ENCODE measurements around the gene WDFY4. TPM values are rescaled to one million over a fixed set of nuclear protein-coding genes. Genes with fewer than 3 reads are reported as not detected.

Gene WDFY4
- total and polyA plus RNA-seq, 2 of the 13 experiments (the other 11 are each of a cell fraction or from before 2014, with no cell fraction given), result not detected

- Histone ChIP-seq H3K4me2 (ENCODE audit: low read depth, low read length) (no peak overlapping the region), H3K4me3 (replicated peaks in 1 of 3; ENCODE audit: insufficient read depth in 1 of 3, low read depth in 2 of 3, low read length in 3 of 3) (no peak overlapping the region), H3K79me2 (ENCODE audit: insufficient read depth, low read length) (no peaks in the 10 kb centered on the region), H3K4me1 (ENCODE audit: insufficient read depth, low read length) (peaks cover 16% of the 10 kb centered on the region), H3K27me3 (ENCODE audit: control insufficient read depth in 1 of 2, insufficient read depth in 2 of 2, low read length in 2 of 2) (peaks cover 2 to 19% of the 10 kb centered on the region in 2 experiments; a peak in 3 of 5 replicates), H3K27ac (ENCODE audit: extremely low read length, insufficient read depth, low read length) (no peak overlapping the region), H3K9ac (ENCODE audit: insufficient read depth, low read depth, low read length) (no peak overlapping the region), H2AFZ (ENCODE audit: low read length) (no peak overlapping the region), H3K36me3 (replicated peaks in 1 of 2; ENCODE audit: control insufficient read depth in 1 of 2, insufficient read depth in 2 of 2, low read length in 2 of 2) (no peaks in the 10 kb centered on the region), H3K9me3 (ENCODE audit: low read length) (no peaks in the 10 kb centered on the region), H4K20me1 (ENCODE audit: insufficient read depth, low read length) (no peaks in the 10 kb centered on the region)
- intact Hi-C loops (cut with micrococcal nuclease; ENCODE audit: unreplicated experiment), result loop anchor here (2.0 to 5.0 kb wide), 3 partner anchors 297 to 859 kb away; no protein-coding TSS in a partner anchor
- ChIA-PET CTCF (ENCODE audit: low intra/inter-chr PET ratio, low total read pairs) (no interaction called here), POLR2A (no interaction called here)
- ATAC-seq (no peak), DNase-seq (ENCODE audit: low spot score) (no peak), FAIRE-seq (no peak)
- in situ Hi-C loops (cut with HindIII; ENCODE audit: extremely low pct_ligation_motif_present, low pct_unique_long_range_greater_than_20kb), result loop anchor here (5.0 to 25.0 kb wide), 4 partner anchors 107 to 855 kb away; no protein-coding TSS in a partner anchor
- WGBS (ENCODE audit: low lambda C conversion rate), result 0% methylated on average over 2 of the region's 2 CpGs
- BruUV-seq (replicated peaks), result no TSS peak
- TF ChIP-seq ZNF10 (CRISPR knock-in tag; IDR thresholded peaks at IDR 0.05; ENCODE audit: borderline replicate concordance, low read depth), result no peak
- TF ChIP-seq TIGD3 (CRISPR knock-in tag; IDR thresholded peaks at IDR 0.05; ENCODE audit: borderline replicate concordance), result no peak
- TF ChIP-seq ZFP62 (CRISPR knock-in tag; IDR thresholded peaks at IDR 0.05), result no peak
- no peak for TF ChIP-seq DRAP1 (CRISPR knock-in tag; IDR thresholded peaks at IDR 0.05)
- no peak for TF ChIP-seq GPBP1L1 (CRISPR knock-in tag; IDR thresholded peaks at IDR 0.05)
- TF ChIP-seq TCF12 (IDR thresholded peaks at IDR 0.05), result no peak
- no peak for TF ChIP-seq TCF12 (CRISPR knock-in tag; IDR thresholded peaks at IDR 0.05)
- TF ChIP-seq RFXAP (CRISPR knock-in tag; IDR thresholded peaks at IDR 0.05; ENCODE audit: borderline replicate concordance), result no peak
- TF ChIP-seq ERF (CRISPR knock-in tag; IDR thresholded peaks at IDR 0.05), result no peak
- TF ChIP-seq TBX3 (IDR thresholded peaks at IDR 0.05; ENCODE audit: borderline replicate concordance), result no peak
These were observed 24.9 kb upstream of the WDFY4 start for GRCh38 chr10:48659790-48660189.

Measured in HepG2 (cell line).